Epithelial cell of esophagus (primary cell): ENCODE results near the gene PLXNC1.
"Not testable (repeated sequence)": the region's sequence is repeated elsewhere in the genome, so short reads cannot be mapped to it uniquely, and the experiment has no call there.

Experiments
- DNase-seq: peaks from one replicate; pipeline ENCODE4 v3.0.0; 2010; ENCODE audit warnings: low read depth
- H3K4me3 ChIP-seq: 2 replicates; pipeline ENCODE4 v1.5.1; 2011; ENCODE audit warnings: mild to moderate bottlenecking, low read length, control low read depth
- CTCF ChIP-seq: IDR thresholded peaks from 2 replicates; pipeline ENCODE4 v1.5.1; 2011; ENCODE audit warnings: low read depth, mild to moderate bottlenecking, low read length, control low read depth, inconsistent platforms; ENCODE audit not compliant: insufficient read depth; ENCODE audit errors: missing control alignments

The PLXNC1 gene

GRCh38 chr12:94305130-94305957 is 157.0 kb downstream of the PLXNC1 start:
- TF ChIP-seq CTCF: no peak
- DNase-seq: no peak
- H3K4me3 ChIP-seq: no peak overlapping the region

GRCh38 chr12:94308612-94309011 is 160.2 kb downstream of the PLXNC1 start:
- no peak for TF ChIP-seq CTCF
- DNase-seq: no peak
- H3K4me3 ChIP-seq: no peak overlapping the region

- no peak for TF ChIP-seq CTCF
- DNase-seq: no peak
- H3K4me3 ChIP-seq: no peak overlapping the region
Measured at GRCh38 chr12:94309373-94309772, 161.0 kb downstream of the PLXNC1 start.

GRCh38 chr12:94312378-94312777 is 164.0 kb downstream of the PLXNC1 start:
- H3K4me3 ChIP-seq: no peak overlapping the region
- TF ChIP-seq CTCF: no peak
- DNase-seq: no peak

- DNase-seq: not testable (repeated sequence)
Measured at GRCh38 chr12:94316600-94316999, 168.2 kb downstream of the PLXNC1 start.

GRCh38 chr12:94318181-94318580 is 169.8 kb downstream of the PLXNC1 start:
- DNase-seq: no peak
- TF ChIP-seq CTCF: no peak
- no peak overlapping the region for H3K4me3 ChIP-seq

More at GRCh38 chr12:94316600-94316999, 168.2 kb downstream of the PLXNC1 start:
- H3K4me3 ChIP-seq: not testable (repeated sequence)

GRCh38 chr12:94320109-94320508 is 171.7 kb downstream of the PLXNC1 start:
- TF ChIP-seq CTCF: no peak
- H3K4me3 ChIP-seq: no peak overlapping the region
- DNase-seq: no peak
